H9 (cell line): ENCODE results near the gene RETNLB. TPM values are rescaled to one million over a fixed set of nuclear protein-coding genes. Genes with fewer than 3 reads are reported as not detected.

Source experiments
- DNase-seq: peaks from one replicate; pipeline ENCODE4 v3.0.0-alpha.2; 2017
- H2AFZ ChIP-seq: one replicate; pipeline ENCODE4 v1.6.1; 2013; ENCODE audit warnings: mild to moderate bottlenecking, low read length, control low read depth, moderate library complexity
- H2AK5ac ChIP-seq: 2 replicates; pipeline ENCODE4 v1.6.1; 2013; ENCODE audit warnings: low read length, control low read depth, mixed read lengths; ENCODE audit not compliant: insufficient read length
- H2BK120ac ChIP-seq: one replicate; pipeline ENCODE4 v1.6.1; 2013; ENCODE audit warnings: low read depth, mild to moderate bottlenecking, low read length, control low read depth, inconsistent platforms; ENCODE audit not compliant: poor library complexity, severe bottlenecking
- H2BK12ac ChIP-seq: 2 replicates; pipeline ENCODE4 v1.6.1; 2013; ENCODE audit warnings: low read length, control low read depth, mixed read lengths, low read depth; ENCODE audit not compliant: insufficient read length
- H2BK15ac ChIP-seq: 2 replicates; pipeline ENCODE4 v1.6.1; 2013; ENCODE audit warnings: low read depth, low read length, control low read depth
- H2BK20ac ChIP-seq: one replicate; pipeline ENCODE4 v1.6.1; 2013; ENCODE audit warnings: low read depth, mild to moderate bottlenecking, low read length, control low read depth, inconsistent platforms; ENCODE audit not compliant: poor library complexity, severe bottlenecking
- H2BK5ac ChIP-seq: 2 replicates; pipeline ENCODE4 v1.6.1; 2013; ENCODE audit warnings: low read length, control low read depth, mixed read lengths; ENCODE audit not compliant: insufficient read length
- H3K14ac ChIP-seq: 2 replicates; pipeline ENCODE4 v1.6.1; 2013; ENCODE audit warnings: low read length, control low read depth; ENCODE audit not compliant: insufficient read depth
- H3K18ac ChIP-seq: 2 replicates; pipeline ENCODE4 v1.6.1; 2013; ENCODE audit warnings: low read depth, mild to moderate bottlenecking, mixed read lengths, low read length, control low read depth; ENCODE audit not compliant: insufficient read length
- H3K23ac ChIP-seq: 2 replicates; pipeline ENCODE4 v1.6.1; 2013; ENCODE audit warnings: low read length, control low read depth, mixed read lengths, low read depth; ENCODE audit not compliant: insufficient read length
- H3K23me2 ChIP-seq: 2 replicates; pipeline ENCODE4 v1.6.1; 2013; ENCODE audit warnings: low read depth, mild to moderate bottlenecking, mixed read lengths, low read length, control low read depth; ENCODE audit not compliant: insufficient read length, poor library complexity, severe bottlenecking
- H3K27ac ChIP-seq: 2 replicates; pipeline ENCODE4 v1.5.1; 2013; ENCODE audit warnings: low read length, control low read depth, mixed read lengths, low read depth; ENCODE audit not compliant: insufficient read length
- H3K27me3 ChIP-seq: 2 replicates; pipeline ENCODE4 v1.6.1; 2013; ENCODE audit warnings: low read length, control low read depth, inconsistent platforms; ENCODE audit not compliant: insufficient read depth
- H3K4ac ChIP-seq: 2 replicates; pipeline ENCODE4 v1.6.1; 2013; ENCODE audit warnings: low read depth, mild to moderate bottlenecking, control low read depth, inconsistent platforms, low read length, moderate library complexity
- H3K4me1 ChIP-seq: 2 replicates; pipeline ENCODE4 v1.6.1; 2013; ENCODE audit warnings: low read length, control low read depth, inconsistent platforms; ENCODE audit not compliant: insufficient read depth
- H3K4me2 ChIP-seq: 2 replicates; pipeline ENCODE4 v1.6.1; 2013; ENCODE audit warnings: low read length, control low read depth, mixed read lengths; ENCODE audit not compliant: insufficient read length, insufficient read depth
- H3K56ac ChIP-seq: 2 replicates; pipeline ENCODE4 v1.6.1; 2013; ENCODE audit warnings: low read depth, mild to moderate bottlenecking, mixed read lengths, low read length, control low read depth; ENCODE audit not compliant: insufficient read length
- H3K79me1 ChIP-seq: 2 replicates; pipeline ENCODE4 v1.6.1; 2013; ENCODE audit warnings: low read depth, mild to moderate bottlenecking, moderate library complexity, low read length, control low read depth, inconsistent platforms; ENCODE audit not compliant: insufficient read depth, poor library complexity, severe bottlenecking
- H3K79me2 ChIP-seq: 2 replicates; pipeline ENCODE4 v1.6.1; 2013; ENCODE audit warnings: low read length, control low read depth, inconsistent platforms; ENCODE audit not compliant: insufficient read depth
- H3K9ac ChIP-seq: 2 replicates; pipeline ENCODE4 v1.6.1; 2013; ENCODE audit warnings: low read length, control low read depth, mixed read lengths; ENCODE audit not compliant: insufficient read length; ENCODE audit errors: extremely low read depth
- H3K9me3 ChIP-seq: one replicate; pipeline ENCODE4 v1.6.1; 2013; ENCODE audit warnings: low read depth, low read length, inconsistent platforms; ENCODE audit not compliant: control insufficient read depth
- H3T11ph ChIP-seq: one replicate; pipeline ENCODE4 v1.6.1; 2013; ENCODE audit warnings: mild to moderate bottlenecking, low read length, control low read depth, inconsistent platforms
- H4K20me1 ChIP-seq: one replicate; pipeline ENCODE4 v1.6.1; 2013; ENCODE audit not compliant: control insufficient read depth, insufficient read length, insufficient read depth
- H4K5ac ChIP-seq: 2 replicates; pipeline ENCODE4 v1.6.1; 2013; ENCODE audit warnings: low read depth, mild to moderate bottlenecking, mixed read lengths, low read length, control low read depth; ENCODE audit not compliant: insufficient read length
- H4K8ac ChIP-seq: replicated peaks from 2 replicates; pipeline ENCODE4 v1.6.1; 2013; ENCODE audit warnings: low read length, control low read depth, mixed read lengths, low read depth; ENCODE audit not compliant: insufficient read length
- H4K91ac ChIP-seq: 2 replicates; pipeline ENCODE4 v1.6.1; 2013; ENCODE audit warnings: low read depth, mild to moderate bottlenecking, moderate library complexity, mixed read lengths, low read length, control low read depth; ENCODE audit not compliant: insufficient read length
- H3K27ac Mint-ChIP-seq, 3 experiments: 2 replicates in 2 of 3; 3 replicates in 1 of 3; pipeline ENCODE4 v1.8.0; 2020 to 2021; ENCODE audit warnings: mixed read lengths in 3 of 3, mild to moderate bottlenecking in 1 of 3, moderate library complexity in 1 of 3
- H3K27me3 Mint-ChIP-seq: 2 replicates; pipeline ENCODE4 v1.8.0; 2021; ENCODE audit warnings: low read depth, mild to moderate bottlenecking, moderate library complexity, mixed read lengths
- H3K36me3 Mint-ChIP-seq, 3 experiments: 2 replicates in 2 of 3; 3 replicates in 1 of 3; pipeline ENCODE4 v1.8.0; 2020 to 2021; ENCODE audit warnings: low read depth in 3 of 3, mixed read lengths in 3 of 3; ENCODE audit not compliant: insufficient read depth in 1 of 3
- H3K4me1 Mint-ChIP-seq, 2 experiments: 2 replicates each; pipeline ENCODE4 v1.8.0; 2020; ENCODE audit warnings: mixed read lengths in 2 of 2
- H3K4me3 Mint-ChIP-seq, 2 experiments: 2 replicates in 1 of 2; 3 replicates in 1 of 2; pipeline ENCODE4 v1.8.0; 2020 to 2021; ENCODE audit warnings: mild to moderate bottlenecking in 2 of 2, mixed read lengths in 2 of 2, moderate library complexity in 1 of 2
- H3K9me3 Mint-ChIP-seq, 2 experiments: 2 replicates in 1 of 2; 3 replicates in 1 of 2; pipeline ENCODE4 v1.8.0; 2020; ENCODE audit warnings: mild to moderate bottlenecking in 2 of 2, mixed read lengths in 2 of 2, moderate library complexity in 1 of 2
- WGBS: extraction: QIAGEN DNeasy Blood & Tissue Kit; methylation state at CpG from one replicate; pipeline ENCODE4 v1.1.7; 2013; ENCODE audit warnings: missing lambda C conversion rate, low lambda C conversion rate, mixed read lengths; ENCODE audit not compliant: insufficient read length; ENCODE audit errors: extremely low coverage; 5-methylcytosine and 5-hydroxymethylcytosine counted together
- total RNA-seq: library from RNA; stranded (reverse); gene quantifications from 2 replicates; pipeline ENCODE4 v1.2.1, GENCODE V29; 2021
- TF ChIP-seq, protein P1 (sequence below): fragments of 200-600 bp; sonication (generic); conservative IDR thresholded peaks from 3 replicates; pipeline ENCODE4 v1.8.0; 2021; ENCODE audit warnings: antibody characterized with exemption, mild to moderate bottlenecking

RETNLB gene
- total RNA-seq, 1 experiment from 2014 or later: not detected

DNA sequence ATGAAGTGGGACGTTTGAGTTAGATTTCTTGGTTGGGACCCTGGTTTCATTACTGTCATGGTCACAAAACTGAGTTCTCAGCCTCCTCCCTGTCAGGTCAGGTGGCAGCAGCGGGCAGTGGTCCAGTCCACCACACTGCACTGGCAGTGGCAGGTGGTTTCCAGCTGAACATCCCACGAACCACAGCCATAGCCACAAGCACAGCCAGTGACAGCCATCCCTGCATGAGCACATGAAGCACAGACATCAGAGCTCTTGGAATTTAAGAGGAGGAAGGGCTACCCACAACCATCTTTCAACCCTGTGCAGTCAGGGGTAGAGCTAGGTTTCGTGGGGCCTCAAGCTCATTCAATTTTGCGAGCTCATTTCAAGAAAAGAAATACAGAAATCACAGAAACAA, 1.5 kb downstream of the RETNLB start:
- Mint-ChIP-seq H3K27me3 (no peaks in the 10 kb centered on the region; the same call in 1 of the 2 replicates), H3K27ac (no peak overlapping the region; a peak in 1 of 7 replicates), H3K4me3 (no peak overlapping the region), H3K9me3 (peaks cover 3 to 4% of the 10 kb centered on the region in 2 experiments; a peak in 2 of 5 replicates), H3K4me1 (no peaks in the 10 kb centered on the region), H3K36me3 (peaks cover 0 to 2% (median 0%) of the 10 kb centered on the region in 3 experiments; a peak in 1 of 7 replicates)
- TF ChIP-seq, protein P1, sequence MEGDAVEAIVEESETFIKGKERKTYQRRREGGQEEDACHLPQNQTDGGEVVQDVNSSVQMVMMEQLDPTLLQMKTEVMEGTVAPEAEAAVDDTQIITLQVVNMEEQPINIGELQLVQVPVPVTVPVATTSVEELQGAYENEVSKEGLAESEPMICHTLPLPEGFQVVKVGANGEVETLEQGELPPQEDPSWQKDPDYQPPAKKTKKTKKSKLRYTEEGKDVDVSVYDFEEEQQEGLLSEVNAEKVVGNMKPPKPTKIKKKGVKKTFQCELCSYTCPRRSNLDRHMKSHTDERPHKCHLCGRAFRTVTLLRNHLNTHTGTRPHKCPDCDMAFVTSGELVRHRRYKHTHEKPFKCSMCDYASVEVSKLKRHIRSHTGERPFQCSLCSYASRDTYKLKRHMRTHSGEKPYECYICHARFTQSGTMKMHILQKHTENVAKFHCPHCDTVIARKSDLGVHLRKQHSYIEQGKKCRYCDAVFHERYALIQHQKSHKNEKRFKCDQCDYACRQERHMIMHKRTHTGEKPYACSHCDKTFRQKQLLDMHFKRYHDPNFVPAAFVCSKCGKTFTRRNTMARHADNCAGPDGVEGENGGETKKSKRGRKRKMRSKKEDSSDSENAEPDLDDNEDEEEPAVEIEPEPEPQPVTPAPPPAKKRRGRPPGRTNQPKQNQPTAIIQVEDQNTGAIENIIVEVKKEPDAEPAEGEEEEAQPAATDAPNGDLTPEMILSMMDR: no peak
- no peaks in the 10 kb centered on the region for H3K23me2 ChIP-seq
- no peak for DNase-seq
- no peaks in the 10 kb centered on the region for H3K27me3 ChIP-seq
- H3T11ph ChIP-seq: no peak overlapping the region
- no peak overlapping the region for H2AFZ ChIP-seq
- H3K56ac ChIP-seq: no peak overlapping the region
- H3K18ac ChIP-seq: no peak overlapping the region
- no peaks in the 10 kb centered on the region for H4K20me1 ChIP-seq
- H2AK5ac ChIP-seq: no peak overlapping the region
- H3K79me2 ChIP-seq: no peaks in the 10 kb centered on the region
- no peak overlapping the region for H2BK120ac ChIP-seq
- no peaks in the 10 kb centered on the region for H3K79me1 ChIP-seq
- H2BK12ac ChIP-seq: no peak overlapping the region
- no peak overlapping the region for H3K9ac ChIP-seq
- no peak overlapping the region for H2BK5ac ChIP-seq
- H2BK20ac ChIP-seq: no peak overlapping the region
- H3K4me2 ChIP-seq: no peak overlapping the region
- no peaks in the 10 kb centered on the region for H3K9me3 ChIP-seq
- no CpG with 5 or more reads among the region's 5 CpGs for WGBS
- no peak overlapping the region for H3K4ac ChIP-seq
- no peaks in the 10 kb centered on the region for H3K4me1 ChIP-seq
- no peak overlapping the region for H3K14ac ChIP-seq
- no peak overlapping the region for H2BK15ac ChIP-seq
- no peak overlapping the region for H4K91ac ChIP-seq
- H4K8ac ChIP-seq: no peak overlapping the region
- H3K27ac ChIP-seq: no peak overlapping the region
- H3K23ac ChIP-seq: no peak overlapping the region
- H4K5ac ChIP-seq: no peak overlapping the region
